ENCODE results near the gene POLR2A.

Gene POLR2A

DNA sequence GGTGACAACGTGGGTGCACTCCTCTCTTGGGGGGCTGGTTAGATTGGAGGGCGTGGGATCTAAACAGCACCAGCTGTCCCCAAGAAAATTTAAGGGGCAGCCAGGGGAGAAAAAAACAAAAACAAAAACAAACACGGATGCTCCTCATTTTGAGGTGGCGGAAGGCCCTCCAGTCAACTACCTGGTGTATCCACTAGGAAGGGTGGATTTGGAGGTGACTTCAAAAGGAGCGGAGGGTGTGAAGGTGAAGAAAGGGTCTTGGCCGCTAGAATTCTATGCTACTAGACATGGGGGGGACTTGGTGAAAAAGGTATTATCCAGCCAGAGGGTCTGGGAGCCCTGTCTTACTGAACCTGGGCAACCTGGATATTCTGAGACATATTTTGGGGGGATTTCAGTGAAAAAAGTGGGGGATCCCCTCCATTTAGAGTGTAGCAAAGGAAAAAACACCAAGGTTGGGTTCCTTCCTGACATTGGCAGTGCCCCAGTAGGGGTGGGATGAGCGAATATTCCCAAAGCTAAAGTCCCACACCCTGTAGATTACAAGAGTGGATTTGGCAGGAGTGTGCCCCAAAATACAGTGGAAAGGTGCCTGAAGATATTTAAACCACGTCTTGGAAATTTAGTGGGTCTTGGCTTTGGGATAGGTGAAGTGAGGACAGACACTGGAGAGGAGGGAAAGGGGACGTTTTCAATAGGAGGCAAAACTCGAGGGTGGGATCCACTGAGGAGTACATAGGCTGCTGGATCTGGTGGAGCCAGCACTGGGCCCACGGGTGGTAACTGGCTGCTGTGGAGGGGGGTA, 45.3 kb upstream of the POLR2A start:
- DNase-seq (ENCODE audit: low read depth) = no peak
- TF ChIP-seq, protein P1, sequence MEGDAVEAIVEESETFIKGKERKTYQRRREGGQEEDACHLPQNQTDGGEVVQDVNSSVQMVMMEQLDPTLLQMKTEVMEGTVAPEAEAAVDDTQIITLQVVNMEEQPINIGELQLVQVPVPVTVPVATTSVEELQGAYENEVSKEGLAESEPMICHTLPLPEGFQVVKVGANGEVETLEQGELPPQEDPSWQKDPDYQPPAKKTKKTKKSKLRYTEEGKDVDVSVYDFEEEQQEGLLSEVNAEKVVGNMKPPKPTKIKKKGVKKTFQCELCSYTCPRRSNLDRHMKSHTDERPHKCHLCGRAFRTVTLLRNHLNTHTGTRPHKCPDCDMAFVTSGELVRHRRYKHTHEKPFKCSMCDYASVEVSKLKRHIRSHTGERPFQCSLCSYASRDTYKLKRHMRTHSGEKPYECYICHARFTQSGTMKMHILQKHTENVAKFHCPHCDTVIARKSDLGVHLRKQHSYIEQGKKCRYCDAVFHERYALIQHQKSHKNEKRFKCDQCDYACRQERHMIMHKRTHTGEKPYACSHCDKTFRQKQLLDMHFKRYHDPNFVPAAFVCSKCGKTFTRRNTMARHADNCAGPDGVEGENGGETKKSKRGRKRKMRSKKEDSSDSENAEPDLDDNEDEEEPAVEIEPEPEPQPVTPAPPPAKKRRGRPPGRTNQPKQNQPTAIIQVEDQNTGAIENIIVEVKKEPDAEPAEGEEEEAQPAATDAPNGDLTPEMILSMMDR (IDR thresholded peaks at IDR 0.05; ENCODE audit: low read length, missing control alignments) = no peak
- H3K4me3 ChIP-seq (replicated peaks; ENCODE audit: low read depth, low read length) = no peak overlapping the region

DNA sequence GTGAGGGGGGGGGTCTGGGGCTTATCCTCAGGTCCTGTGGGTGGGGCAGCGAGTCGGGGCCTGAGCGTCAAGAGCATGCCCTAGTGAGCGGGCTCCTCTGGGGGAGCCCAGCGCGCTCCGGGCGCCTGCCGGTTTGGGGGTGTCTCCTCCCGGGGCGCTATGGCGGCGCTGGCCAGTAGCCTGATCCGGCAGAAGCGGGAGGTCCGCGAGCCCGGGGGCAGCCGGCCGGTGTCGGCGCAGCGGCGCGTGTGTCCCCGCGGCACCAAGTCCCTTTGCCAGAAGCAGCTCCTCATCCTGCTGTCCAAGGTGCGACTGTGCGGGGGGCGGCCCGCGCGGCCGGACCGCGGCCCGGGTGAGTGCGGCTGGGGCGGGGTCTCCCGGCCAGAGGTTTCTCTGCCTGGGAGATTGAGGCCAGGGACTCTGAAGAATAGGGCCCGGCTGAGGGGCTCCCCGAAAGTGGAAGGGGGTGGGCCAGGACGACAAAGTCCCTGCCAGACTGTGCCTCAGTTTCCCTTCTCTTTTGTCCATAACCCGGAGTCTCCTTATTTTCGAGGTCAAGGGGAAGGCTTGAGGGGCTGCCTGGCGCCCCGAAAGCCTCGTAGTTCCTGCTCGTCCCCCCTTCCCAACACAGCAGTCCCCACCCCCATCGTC, 44.6 kb upstream of the POLR2A start, which contains the start of gene FGF11:
FGF11 (plus strand) TSS at position 51 of the 651 bp plus-strand sequence; CDS start at position 160, 109 bp downstream.
- H3K4me3 ChIP-seq (replicated peaks; ENCODE audit: low read depth, low read length) = peak within 1 kb of the TSS; percentile 44
- DNase-seq (ENCODE audit: low read depth) = no peak

DNA sequence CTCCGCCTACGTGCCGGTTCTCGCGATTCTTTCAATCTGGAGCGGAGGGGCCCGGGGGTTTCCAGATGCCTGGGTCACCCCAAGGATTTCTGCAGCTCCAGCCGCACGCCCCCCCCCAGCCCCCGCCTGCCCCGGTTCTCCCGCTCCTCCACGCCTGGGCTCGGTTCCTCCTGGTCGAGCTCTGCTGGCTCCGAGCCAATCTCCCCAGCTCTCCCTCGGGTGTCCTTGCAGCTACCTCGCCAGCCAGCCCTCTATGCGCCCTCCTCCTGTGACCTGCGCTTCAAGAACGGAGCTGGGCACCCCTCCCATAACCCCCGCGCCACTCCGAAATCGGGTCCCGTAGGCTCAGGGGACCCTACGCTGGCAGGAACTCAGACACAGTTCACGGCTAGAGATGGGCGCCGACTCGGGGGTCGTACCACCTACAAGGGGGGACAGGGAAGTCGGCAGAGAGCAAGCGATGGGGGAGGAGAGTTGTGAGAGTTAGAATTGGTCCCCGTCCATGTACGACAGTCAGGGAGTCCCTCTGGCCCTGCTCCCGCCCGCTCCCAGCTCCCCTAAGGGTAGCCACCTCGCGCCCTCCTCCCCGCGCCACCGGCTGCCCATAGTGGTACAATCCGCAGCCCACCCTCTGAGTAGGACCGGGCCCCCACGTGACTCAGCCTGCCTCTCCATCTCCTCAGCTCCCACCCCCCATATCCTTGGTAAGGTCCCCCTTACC, 43.9 kb upstream of the POLR2A start:
- peak overlapping the region; percentile 44 for H3K4me3 ChIP-seq (replicated peaks; ENCODE audit: low read depth, low read length)
- TF ChIP-seq, protein P1 (IDR thresholded peaks at IDR 0.05; ENCODE audit: low read length, missing control alignments) = no peak
- no peak for DNase-seq (ENCODE audit: low read depth)

More for the DNA sequence above, 44.6 kb upstream of the POLR2A start, which contains the start of gene FGF11:
- TF ChIP-seq, protein P1 (IDR thresholded peaks at IDR 0.05; ENCODE audit: low read length, missing control alignments) = no peak

DNA sequence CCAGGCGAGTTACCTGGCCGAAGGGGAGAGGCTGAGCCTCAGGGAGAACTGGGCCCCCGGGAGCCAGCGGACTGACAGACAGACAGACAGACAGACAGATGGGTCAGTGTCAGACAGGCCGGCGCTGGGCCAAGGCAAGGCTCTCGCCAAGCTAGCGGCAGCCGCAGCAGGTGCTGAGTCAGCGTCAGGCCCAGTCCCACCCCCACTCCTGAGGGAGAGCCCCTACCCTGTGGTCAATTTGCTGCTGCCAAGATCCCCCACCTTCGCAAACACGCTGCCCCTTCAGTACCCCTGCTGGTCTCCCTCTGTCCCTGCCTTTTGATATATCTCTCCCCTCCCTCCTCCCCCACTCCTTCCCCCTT, 43.4 kb upstream of the POLR2A start:
- no peak overlapping the region for H3K4me3 ChIP-seq (replicated peaks; ENCODE audit: low read depth, low read length)
- DNase-seq (ENCODE audit: low read depth) = no peak
- TF ChIP-seq, protein P1 (IDR thresholded peaks at IDR 0.05; ENCODE audit: low read length, missing control alignments) = peak; percentile 3

DNA sequence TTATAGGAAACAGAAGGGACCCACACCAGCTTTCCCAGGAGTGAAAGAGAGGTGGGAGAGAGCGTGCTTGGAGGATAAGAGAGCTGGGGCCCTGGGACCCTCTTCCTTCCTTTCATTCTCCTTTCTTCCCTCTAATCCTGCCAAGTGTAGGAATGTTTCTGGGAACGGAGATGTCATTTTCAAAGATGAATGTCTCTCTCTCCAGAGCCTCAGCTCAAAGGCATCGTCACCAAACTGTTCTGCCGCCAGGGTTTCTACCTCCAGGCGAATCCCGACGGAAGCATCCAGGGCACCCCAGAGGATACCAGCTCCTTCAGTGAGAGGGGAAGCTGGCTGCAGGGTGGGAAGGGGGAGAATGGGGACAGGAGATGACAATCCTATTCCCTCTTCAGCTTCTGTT, 42.9 kb upstream of the POLR2A start:
- no peak for DNase-seq (ENCODE audit: low read depth)
- TF ChIP-seq, protein P1 (IDR thresholded peaks at IDR 0.05; ENCODE audit: low read length, missing control alignments) = no peak
- no peak overlapping the region for H3K4me3 ChIP-seq (replicated peaks; ENCODE audit: low read depth, low read length)

DNA sequence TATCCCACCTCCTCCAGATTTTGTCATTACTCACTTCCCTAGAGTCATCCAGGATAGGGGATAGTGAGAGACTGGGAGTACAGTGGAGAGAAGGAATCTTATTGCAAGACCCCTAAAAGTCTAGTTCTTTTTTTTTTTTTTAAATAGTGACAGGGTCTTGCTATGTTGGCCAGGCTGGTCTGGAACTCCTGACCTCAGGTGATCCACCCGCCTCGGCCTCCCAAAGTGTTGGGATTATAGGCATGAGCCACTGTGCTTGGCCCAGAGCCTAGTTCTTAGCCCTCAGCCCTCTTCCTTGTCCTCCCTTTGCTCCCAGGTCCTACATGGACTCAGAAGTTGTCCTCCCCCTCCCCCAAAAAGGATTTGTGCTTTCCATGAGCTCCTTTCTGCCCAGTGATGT, 42.0 kb upstream of the POLR2A start:
- no peak for DNase-seq (ENCODE audit: low read depth)
- TF ChIP-seq, protein P1 (IDR thresholded peaks at IDR 0.05; ENCODE audit: low read length, missing control alignments) = no peak
- no peak overlapping the region for H3K4me3 ChIP-seq (replicated peaks; ENCODE audit: low read depth, low read length)
